Mesothelial cell of epicardium (in vitro differentiated cells): ENCODE measurements around the gene KHDC4. TPM values are rescaled to one million over a fixed set of nuclear protein-coding genes. Genes with fewer than 3 reads are reported as not detected.

Experiments used
- DNase-seq, 2 experiments: peaks; one replicate each; pipeline ENCODE4 v3.0.0; 2021; ENCODE audit warnings: low spot score in 2 of 2; ENCODE audit not compliant: unreplicated experiment in 2 of 2
- H3K27ac Mint-ChIP-seq: 2 replicates; pipeline ENCODE4 v1.8.0; 2021; ENCODE audit warnings: mixed read lengths
- H3K27me3 Mint-ChIP-seq: 2 replicates; pipeline ENCODE4 v1.8.0; 2021; ENCODE audit warnings: low read depth, mixed read lengths
- H3K36me3 Mint-ChIP-seq: 2 replicates; pipeline ENCODE4 v1.8.0; 2021; ENCODE audit warnings: mixed read lengths
- H3K4me1 Mint-ChIP-seq: 2 replicates; pipeline ENCODE4 v1.8.0; 2021; ENCODE audit warnings: mixed read lengths
- H3K4me3 Mint-ChIP-seq: 2 replicates; pipeline ENCODE4 v1.8.0; 2021; ENCODE audit warnings: mild to moderate bottlenecking, moderate library complexity, mixed read lengths
- H3K9me3 Mint-ChIP-seq: 2 replicates; pipeline ENCODE4 v1.8.0; 2021; ENCODE audit warnings: mixed read lengths
- CTCF ChIP-seq: fragments of 200-600 bp; sonication (generic); IDR thresholded peaks from one replicate; pipeline ENCODE4 v1.5.0; 2021; ENCODE audit warnings: antibody characterized with exemption; ENCODE audit not compliant: unreplicated experiment
- total RNA-seq: library from RNA; stranded (reverse); gene quantifications from 3 replicates; pipeline ENCODE4 v1.2.1, GENCODE V29; 2021

KHDC4 gene
- total RNA-seq, 1 donor from 2014 or later, result 70.1 TPM

- Mint-ChIP-seq H3K9me3 (no peaks in the 10 kb centered on the region), H3K27me3 (no peaks in the 10 kb centered on the region), H3K4me1 (no peaks in the 10 kb centered on the region), H3K36me3 (peaks cover 43% of the 10 kb centered on the region), H3K4me3 (no peak overlapping the region), H3K27ac (no peak overlapping the region)
- DNase-seq, result no peak
- TF ChIP-seq CTCF, result no peak
Observed at GRCh38 chr1:155920717-155921116, 13.5 kb downstream of the KHDC4 start.

GRCh38 chr1:155919801-155920200 lies 14.4 kb downstream of the KHDC4 start:
- Mint-ChIP-seq H3K4me1 (no peaks in the 10 kb centered on the region), H3K4me3 (no peak overlapping the region), H3K27ac (no peak overlapping the region), H3K27me3 (no peaks in the 10 kb centered on the region), H3K36me3 (peaks cover 37% of the 10 kb centered on the region), H3K9me3 (no peaks in the 10 kb centered on the region)
- TF ChIP-seq CTCF, result no peak
- DNase-seq, result no peak

- Mint-ChIP-seq H3K9me3 (no peaks in the 10 kb centered on the region), H3K27ac (no peak overlapping the region), H3K4me1 (no peaks in the 10 kb centered on the region), H3K36me3 (peaks cover 41% of the 10 kb centered on the region), H3K4me3 (no peak overlapping the region), H3K27me3 (no peaks in the 10 kb centered on the region)
- DNase-seq, result no peak
- no peak for TF ChIP-seq CTCF
Observed at GRCh38 chr1:155918660-155919059, 15.6 kb downstream of the KHDC4 start.

GRCh38 chr1:155913969-155914757 lies 20.1 kb downstream of the KHDC4 start:
- Mint-ChIP-seq H3K27me3 (no peaks in the 10 kb centered on the region), H3K36me3 (peaks cover 22% of the 10 kb centered on the region), H3K27ac (no peak overlapping the region), H3K4me3 (no peak overlapping the region), H3K9me3 (no peaks in the 10 kb centered on the region), H3K4me1 (peaks cover 13% of the 10 kb centered on the region)
- no peak for TF ChIP-seq CTCF
- DNase-seq, result no peak

GRCh38 chr1:155912056-155912536 lies 22.1 kb downstream of the KHDC4 start:
- DNase-seq, result no peak
- Mint-ChIP-seq H3K4me1 (peaks cover 13% of the 10 kb centered on the region), H3K4me3 (peak overlapping the region; percentile 97), H3K36me3 (peaks cover 22% of the 10 kb centered on the region), H3K27ac (peak overlapping the region; percentile 98), H3K9me3 (no peaks in the 10 kb centered on the region), H3K27me3 (no peaks in the 10 kb centered on the region)
- TF ChIP-seq CTCF, result no peak
